Sigmoid colon (tissue), 7 donors: ENCODE results near the gene EHD1. TPM values are rescaled to one million over a fixed set of nuclear protein-coding genes. Genes with fewer than 3 reads are reported as not detected.

Experiments
- DNase-seq: peaks from one replicate; pipeline ENCODE4 v3.0.0-alpha.2; 2019
- H3K27ac ChIP-seq, 4 donors: fragments of 200-600 bp; sonication (generic); one replicate each; pipeline ENCODE4 v1.5.1; 2016 to 2019; ENCODE audit warnings: mild to moderate bottlenecking in 1 of 4
- H3K27me3 ChIP-seq, 3 donors: fragments of 200-600 bp; sonication (generic); one replicate each; pipeline ENCODE4 v1.5.1; 2019; ENCODE audit warnings: mild to moderate bottlenecking in 1 of 3
- H3K36me3 ChIP-seq, 4 donors: fragments of 200-600 bp; sonication (generic); one replicate each; pipeline ENCODE4 v1.5.1; 2016 to 2019
- H3K4me1 ChIP-seq, 4 donors: fragments of 200-600 bp; sonication (generic); one replicate each; pipeline ENCODE4 v1.5.1; 2017 to 2019
- H3K4me3 ChIP-seq, 4 donors: fragments of 200-600 bp; sonication (generic); one replicate each; pipeline ENCODE4 v1.5.1; 2017 to 2019; ENCODE audit warnings: mild to moderate bottlenecking in 2 of 4, moderate library complexity in 1 of 4
- H3K9me3 ChIP-seq, 4 donors: fragments of 200-600 bp in 3 of 4; sonication (generic) in 3 of 4; one replicate each; pipeline versions ENCODE4 v1.5.1 to v1.6.1; 2013 to 2019
- EP300 ChIP-seq, 4 donors: sonication (generic); formaldehyde crosslinking; IDR thresholded peaks; one replicate each; pipeline ENCODE4 v1.6.1; 2017; ENCODE audit warnings: antibody characterized with exemption in 4 of 4
- POLR2A ChIP-seq, 2 donors: fragments of 450-650 bp; IDR thresholded peaks; one replicate each; pipeline ENCODE4 v1.6.1; 2016; ENCODE audit warnings: antibody characterized with exemption in 2 of 2, mild to moderate bottlenecking in 2 of 2, moderate library complexity in 2 of 2
- POLR2AphosphoS5 ChIP-seq, 4 donors: sonication (generic); formaldehyde crosslinking; IDR thresholded peaks; one replicate each; pipeline ENCODE4 v1.6.1; 2017; ENCODE audit warnings: antibody characterized with exemption in 4 of 4
- WGBS, 2 donors: extraction: QIAGEN DNeasy Blood & Tissue Kit; methylation state at CpG; one replicate each; pipeline ENCODE4 v1.1.7; 2013; 5-methylcytosine and 5-hydroxymethylcytosine counted together
- intact Hi-C: fragments of 100-400 bp; cut with DNase I; formaldehyde crosslinking; loops from one replicate; pipeline ENCODE4 v1.15.1; 2023
- polyA plus RNA-seq, 3 donors: library from polyadenylated mRNA; stranded (reverse); fragments of 200-250 nt; gene quantifications; one replicate each; pipeline ENCODE4 v1.2.3, GENCODE V29; 2013
- total RNA-seq, 4 donors: library from RNA; depleted of rRNA; stranded (reverse); fragments of >200 nt; gene quantifications; one replicate each; pipeline ENCODE4 v1.1.0, GENCODE V29; 2016
- TF ChIP-seq, protein P1 (sequence below), 4 experiments: fragments of 450-650 bp in 3 of 4; fragments of 200-600 bp in 1 of 4; IDR thresholded peaks; one replicate each; pipeline ENCODE4 v1.5.1; 2016 to 2019; ENCODE audit warnings: antibody characterized with exemption in 4 of 4, mild to moderate bottlenecking in 3 of 4, moderate library complexity in 2 of 4
- donor health status: healthy with polysubstance abuse.
- donor health status: Bipolar disorder and iron deficiency.
- donor health status: healthy.

The EHD1 gene
- total and polyA plus RNA-seq, 7 donors = 27.0 to 73.1 (median 40.0) TPM

GRCh38 chr11:64885367-64886286 lies 7.2 kb upstream of the EHD1 start:
- intact Hi-C loops = loop anchor here (5.0 kb wide), 1 partner anchor 98 kb away; no protein-coding TSS in a partner anchor
- WGBS, 2 donors = 52 to 75% methylated on average over 15 of the region's 15 CpGs
- no peak for TF ChIP-seq EP300 (IDR thresholded peaks at IDR 0.05)

GRCh38 chr11:64884019-64884418 lies 5.6 kb upstream of the EHD1 start:
- intact Hi-C loops = no loop called here
- TF ChIP-seq, protein P1, sequence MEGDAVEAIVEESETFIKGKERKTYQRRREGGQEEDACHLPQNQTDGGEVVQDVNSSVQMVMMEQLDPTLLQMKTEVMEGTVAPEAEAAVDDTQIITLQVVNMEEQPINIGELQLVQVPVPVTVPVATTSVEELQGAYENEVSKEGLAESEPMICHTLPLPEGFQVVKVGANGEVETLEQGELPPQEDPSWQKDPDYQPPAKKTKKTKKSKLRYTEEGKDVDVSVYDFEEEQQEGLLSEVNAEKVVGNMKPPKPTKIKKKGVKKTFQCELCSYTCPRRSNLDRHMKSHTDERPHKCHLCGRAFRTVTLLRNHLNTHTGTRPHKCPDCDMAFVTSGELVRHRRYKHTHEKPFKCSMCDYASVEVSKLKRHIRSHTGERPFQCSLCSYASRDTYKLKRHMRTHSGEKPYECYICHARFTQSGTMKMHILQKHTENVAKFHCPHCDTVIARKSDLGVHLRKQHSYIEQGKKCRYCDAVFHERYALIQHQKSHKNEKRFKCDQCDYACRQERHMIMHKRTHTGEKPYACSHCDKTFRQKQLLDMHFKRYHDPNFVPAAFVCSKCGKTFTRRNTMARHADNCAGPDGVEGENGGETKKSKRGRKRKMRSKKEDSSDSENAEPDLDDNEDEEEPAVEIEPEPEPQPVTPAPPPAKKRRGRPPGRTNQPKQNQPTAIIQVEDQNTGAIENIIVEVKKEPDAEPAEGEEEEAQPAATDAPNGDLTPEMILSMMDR (IDR thresholded peaks at IDR 0.05) = no peak
- TF ChIP-seq POLR2A (IDR thresholded peaks at IDR 0.05) (no peak), EP300 (IDR thresholded peaks at IDR 0.05) (no peak), POLR2AphosphoS5 (IDR thresholded peaks at IDR 0.05) (no peak)
- Histone ChIP-seq H3K4me3 (no peak overlapping the region), H3K27me3 (no peaks in the 10 kb centered on the region), H3K27ac (no peak overlapping the region), H3K4me1 (peaks cover 0 to 23% (median 21%) of the 10 kb centered on the region in 4 donors), H3K9me3 (no peaks in the 10 kb centered on the region), H3K36me3 (no peaks in the 10 kb centered on the region)
- no peak for DNase-seq
- WGBS, 2 donors = 87 to 93% methylated on average over 8 of the region's 8 CpGs

More at GRCh38 chr11:64885367-64886286, 7.2 kb upstream of the EHD1 start:
- Histone ChIP-seq H3K36me3 (no peaks in the 10 kb centered on the region), H3K4me3 (no peak overlapping the region), H3K9me3 (no peaks in the 10 kb centered on the region), H3K4me1 (peaks cover 0 to 14% (median 12%) of the 10 kb centered on the region in 4 donors), H3K27ac (no peak overlapping the region), H3K27me3 (no peaks in the 10 kb centered on the region)
- DNase-seq = no peak

DNA sequence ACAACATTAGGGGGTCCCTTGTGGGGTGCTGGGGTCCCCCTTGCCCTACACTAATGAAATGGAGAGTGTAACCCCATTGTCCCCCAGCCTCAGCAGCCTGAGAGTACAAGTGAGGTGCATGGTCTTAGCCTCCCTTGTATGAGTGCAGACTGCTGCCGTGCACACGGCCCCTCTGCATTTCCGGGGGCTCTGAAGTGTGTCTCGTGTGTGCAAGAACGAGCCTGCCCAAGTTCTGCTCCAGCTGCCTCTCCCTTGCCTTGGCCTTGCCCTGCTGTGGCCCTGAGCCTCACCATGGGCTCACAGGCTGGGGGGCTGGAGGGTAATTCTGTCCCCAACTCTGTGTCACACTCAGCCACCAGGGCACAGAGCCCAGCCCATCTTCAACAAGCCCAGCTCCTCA lies 5.2 kb upstream of the EHD1 start:
- Histone ChIP-seq H3K4me1 (peaks cover 0 to 24% (median 22%) of the 10 kb centered on the region in 4 donors), H3K9me3 (no peaks in the 10 kb centered on the region), H3K36me3 (no peaks in the 10 kb centered on the region), H3K27me3 (no peaks in the 10 kb centered on the region), H3K27ac (no peak overlapping the region), H3K4me3 (no peak overlapping the region)
- intact Hi-C loops = no loop called here
- 84 to 88% methylated on average over 5 of the region's 5 CpGs for WGBS, 2 donors
- no peak for DNase-seq
- TF ChIP-seq EP300 (IDR thresholded peaks at IDR 0.05) (no peak), POLR2AphosphoS5 (IDR thresholded peaks at IDR 0.05) (no peak), POLR2A (IDR thresholded peaks at IDR 0.05) (no peak)
- TF ChIP-seq, protein P1 (IDR thresholded peaks at IDR 0.05) = no peak

GRCh38 chr11:64882243-64882642 lies 3.8 kb upstream of the EHD1 start:
- H3K4me3 ChIP-seq = no peak overlapping the region
- H3K27me3 ChIP-seq = no peaks in the 10 kb centered on the region
- TF ChIP-seq POLR2AphosphoS5 (IDR thresholded peaks at IDR 0.05) (no peak), POLR2A (IDR thresholded peaks at IDR 0.05) (no peak), EP300 (IDR thresholded peaks at IDR 0.05) (no peak)
- TF ChIP-seq, protein P1 (IDR thresholded peaks at IDR 0.05) = no peak
- H3K4me1 ChIP-seq = peaks cover 0 to 19% (median 13%) of the 10 kb centered on the region in 4 donors
- H3K9me3 ChIP-seq = no peaks in the 10 kb centered on the region
- no peak for DNase-seq
- no peaks in the 10 kb centered on the region for H3K36me3 ChIP-seq
- peak overlapping the region in 2 of 4 donors; percentile 27 to 32 for H3K27ac ChIP-seq
- WGBS, 2 donors = 88 to 89% methylated on average over 5 of the region's 5 CpGs
- intact Hi-C loops = no loop called here

- intact Hi-C loops = no loop called here
- DNase-seq = no peak
- H3K4me1 ChIP-seq = peaks cover 0 to 26% (median 20%) of the 10 kb centered on the region in 4 donors
- no peak for TF ChIP-seq EP300 (IDR thresholded peaks at IDR 0.05)
- TF ChIP-seq POLR2A (IDR thresholded peaks at IDR 0.05) = no peak
- TF ChIP-seq, protein P1 (IDR thresholded peaks at IDR 0.05) = no peak
- no peak for TF ChIP-seq POLR2AphosphoS5 (IDR thresholded peaks at IDR 0.05)
- peak overlapping the region in 2 of 4 donors; percentile 27 to 92 for H3K27ac ChIP-seq
- no peaks in the 10 kb centered on the region for H3K9me3 ChIP-seq
- H3K4me3 ChIP-seq = no peak overlapping the region
- H3K27me3 ChIP-seq = no peaks in the 10 kb centered on the region
- H3K36me3 ChIP-seq = no peaks in the 10 kb centered on the region
- 86 to 88% methylated on average over 8 of the region's 8 CpGs for WGBS, 2 donors
Measured at GRCh38 chr11:64881476-64881875, 3.1 kb upstream of the EHD1 start.
